Parathyroid adenoma (tissue), 2 donors: Measurements from ENCODE around the gene TSR2.

Experiments used
- H2AFZ ChIP-seq: fragments of 300-600 bp; sonication (generic); one replicate; pipeline ENCODE4 v1.7.0; 2017; ENCODE audit warnings: antibody characterized with exemption, mild to moderate bottlenecking
- H3K27ac ChIP-seq: fragments of 300-600 bp; sonication (generic); one replicate; pipeline ENCODE4 v1.7.0; 2017
- H3K27me3 ChIP-seq: fragments of 300-600 bp; sonication (generic); one replicate; pipeline ENCODE4 v1.7.0; 2017; ENCODE audit warnings: low read length; ENCODE audit not compliant: control insufficient read depth, insufficient read depth
- H3K36me3 ChIP-seq: fragments of 300-600 bp; sonication (generic); one replicate; pipeline ENCODE4 v1.7.0; 2017; ENCODE audit warnings: low read length; ENCODE audit not compliant: control insufficient read depth, insufficient read depth
- H3K4me1 ChIP-seq: fragments of 300-600 bp; sonication (generic); one replicate; pipeline ENCODE4 v1.7.0; 2017; ENCODE audit warnings: control low read depth
- H3K4me2 ChIP-seq: fragments of 300-600 bp; sonication (generic); one replicate; pipeline ENCODE4 v1.7.0; 2017; ENCODE audit warnings: low read length
- H3K4me3 ChIP-seq: fragments of 300-600 bp; sonication (generic); one replicate; pipeline ENCODE4 v1.7.0; 2017; ENCODE audit warnings: low read depth, low read length
- H3K79me2 ChIP-seq: fragments of 300-600 bp; sonication (generic); one replicate; pipeline ENCODE4 v1.7.0; 2017; ENCODE audit warnings: control low read depth
- H3K9ac ChIP-seq: fragments of 300-600 bp; sonication (generic); one replicate; pipeline ENCODE4 v1.7.0; 2017; ENCODE audit warnings: mild to moderate bottlenecking
- H3K9me3 ChIP-seq: fragments of 300-600 bp; sonication (generic); one replicate; pipeline ENCODE4 v1.7.0; 2017; ENCODE audit warnings: low read length; ENCODE audit not compliant: control insufficient read depth
- TF ChIP-seq, protein P1 (sequence below): fragments of 300-600 bp; sonication (generic); IDR thresholded peaks from one replicate; pipeline ENCODE4 v1.7.0; 2017; ENCODE audit warnings: antibody characterized with exemption, mild to moderate bottlenecking
- donor health status: primary hyperparathyroidism.

TSR2 gene

DNA sequence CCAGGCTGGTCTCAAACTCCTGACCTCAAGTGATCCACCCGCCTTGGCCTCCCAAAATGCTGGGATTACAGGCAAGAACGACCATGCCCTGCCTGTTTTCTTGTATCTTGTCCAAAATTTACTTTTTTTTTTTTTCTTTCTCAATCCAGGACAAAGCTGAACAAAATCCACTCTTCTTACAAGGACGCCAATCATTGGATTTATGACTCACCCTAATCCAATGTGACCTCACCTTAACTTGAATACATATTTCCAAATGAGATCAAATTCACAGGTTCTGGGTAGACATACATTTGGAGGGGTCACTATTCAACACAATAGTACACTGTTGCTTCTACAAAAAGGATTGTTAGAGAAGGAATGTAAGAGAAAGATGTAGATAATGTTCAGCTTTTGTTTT lies 18.0 kb upstream of the TSR2 start:
- no peaks in the 10 kb centered on the region for H3K9me3 ChIP-seq
- H2AFZ ChIP-seq: no peak overlapping the region
- H3K4me3 ChIP-seq: no peak overlapping the region
- no peak overlapping the region for H3K27ac ChIP-seq
- H3K79me2 ChIP-seq: no peaks in the 10 kb centered on the region
- no peaks in the 10 kb centered on the region for H3K4me1 ChIP-seq
- H3K36me3 ChIP-seq: no peaks in the 10 kb centered on the region
- no peak overlapping the region for H3K9ac ChIP-seq
- H3K4me2 ChIP-seq: no peak overlapping the region
- no peaks in the 10 kb centered on the region for H3K27me3 ChIP-seq
- TF ChIP-seq, protein P1, sequence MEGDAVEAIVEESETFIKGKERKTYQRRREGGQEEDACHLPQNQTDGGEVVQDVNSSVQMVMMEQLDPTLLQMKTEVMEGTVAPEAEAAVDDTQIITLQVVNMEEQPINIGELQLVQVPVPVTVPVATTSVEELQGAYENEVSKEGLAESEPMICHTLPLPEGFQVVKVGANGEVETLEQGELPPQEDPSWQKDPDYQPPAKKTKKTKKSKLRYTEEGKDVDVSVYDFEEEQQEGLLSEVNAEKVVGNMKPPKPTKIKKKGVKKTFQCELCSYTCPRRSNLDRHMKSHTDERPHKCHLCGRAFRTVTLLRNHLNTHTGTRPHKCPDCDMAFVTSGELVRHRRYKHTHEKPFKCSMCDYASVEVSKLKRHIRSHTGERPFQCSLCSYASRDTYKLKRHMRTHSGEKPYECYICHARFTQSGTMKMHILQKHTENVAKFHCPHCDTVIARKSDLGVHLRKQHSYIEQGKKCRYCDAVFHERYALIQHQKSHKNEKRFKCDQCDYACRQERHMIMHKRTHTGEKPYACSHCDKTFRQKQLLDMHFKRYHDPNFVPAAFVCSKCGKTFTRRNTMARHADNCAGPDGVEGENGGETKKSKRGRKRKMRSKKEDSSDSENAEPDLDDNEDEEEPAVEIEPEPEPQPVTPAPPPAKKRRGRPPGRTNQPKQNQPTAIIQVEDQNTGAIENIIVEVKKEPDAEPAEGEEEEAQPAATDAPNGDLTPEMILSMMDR: no peak

DNA sequence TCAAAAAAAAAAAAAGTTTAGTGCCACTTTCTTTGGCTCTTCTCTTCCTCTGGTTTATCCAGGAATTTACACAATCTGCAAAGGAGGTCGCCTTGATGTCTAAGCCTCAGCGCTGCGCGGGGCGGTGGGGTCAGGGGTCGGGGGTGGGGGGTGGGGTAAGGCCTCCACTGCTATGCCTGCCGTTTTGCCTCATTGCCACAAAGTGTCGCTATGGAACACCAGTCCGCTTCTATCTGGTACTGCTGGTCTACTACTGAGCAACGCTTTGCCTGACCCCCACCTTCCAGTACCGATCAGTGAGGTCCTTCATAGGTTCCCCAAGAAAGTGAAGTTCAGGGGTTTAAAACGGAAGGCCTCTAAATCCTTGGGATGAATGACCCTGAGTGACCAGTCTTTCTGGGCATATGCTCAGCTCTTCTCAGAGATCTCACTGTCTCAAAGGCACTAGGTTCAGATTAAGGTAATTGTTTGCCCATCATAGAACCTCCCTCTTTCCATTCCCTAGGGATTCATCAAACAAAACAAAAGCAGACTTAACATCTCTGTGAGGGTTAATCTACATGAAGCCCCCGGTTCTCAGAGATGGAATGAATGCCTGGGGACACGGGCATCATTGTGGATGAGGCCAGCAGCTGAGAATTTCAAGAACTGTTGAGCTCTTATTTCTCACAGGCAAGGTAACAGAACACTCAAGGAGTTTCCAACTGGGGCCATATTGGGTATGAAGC lies 16.9 kb upstream of the TSR2 start:
- TF ChIP-seq, protein P1: no peak
- Histone ChIP-seq H3K36me3 (no peaks in the 10 kb centered on the region), H3K27ac (no peak overlapping the region), H3K4me3 (no peak overlapping the region), H2AFZ (no peak overlapping the region), H3K4me2 (no peak overlapping the region), H3K27me3 (no peaks in the 10 kb centered on the region), H3K9ac (no peak overlapping the region), H3K9me3 (no peaks in the 10 kb centered on the region), H3K79me2 (no peaks in the 10 kb centered on the region), H3K4me1 (no peaks in the 10 kb centered on the region)

DNA sequence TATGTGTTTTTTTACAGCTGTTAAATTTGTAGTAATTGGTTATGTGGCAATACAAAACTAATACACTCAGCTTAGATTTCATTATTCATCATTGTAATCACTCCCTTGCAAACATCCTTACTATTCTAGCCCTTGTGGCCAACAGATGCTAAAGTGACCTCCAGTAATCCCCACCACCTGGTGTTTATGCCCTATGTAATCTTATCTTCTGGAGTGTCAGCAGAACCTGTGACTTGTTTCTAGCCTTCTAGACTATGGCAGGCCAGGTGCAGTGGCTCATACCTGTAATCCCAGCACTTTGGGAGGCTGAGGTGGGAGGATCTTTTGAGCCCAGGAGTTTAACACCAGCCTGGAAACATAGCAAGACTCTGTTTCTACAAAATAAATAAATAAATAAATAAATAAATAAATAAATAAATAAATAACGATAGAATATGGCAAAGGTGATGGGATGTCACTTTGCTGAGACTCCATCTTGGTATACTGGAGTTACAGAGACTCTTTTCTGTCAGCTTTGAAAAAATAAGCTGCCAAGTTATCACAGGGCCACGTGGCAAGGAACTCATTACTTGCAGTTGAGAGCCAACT lies 12.3 kb upstream of the TSR2 start:
- Histone ChIP-seq H3K4me3 (no peak overlapping the region), H3K79me2 (no peaks in the 10 kb centered on the region), H3K27me3 (no peaks in the 10 kb centered on the region), H2AFZ (no peak overlapping the region), H3K9ac (no peak overlapping the region), H3K4me2 (no peak overlapping the region), H3K36me3 (no peaks in the 10 kb centered on the region), H3K4me1 (no peaks in the 10 kb centered on the region), H3K27ac (no peak overlapping the region), H3K9me3 (no peaks in the 10 kb centered on the region)
- TF ChIP-seq, protein P1: no peak

DNA sequence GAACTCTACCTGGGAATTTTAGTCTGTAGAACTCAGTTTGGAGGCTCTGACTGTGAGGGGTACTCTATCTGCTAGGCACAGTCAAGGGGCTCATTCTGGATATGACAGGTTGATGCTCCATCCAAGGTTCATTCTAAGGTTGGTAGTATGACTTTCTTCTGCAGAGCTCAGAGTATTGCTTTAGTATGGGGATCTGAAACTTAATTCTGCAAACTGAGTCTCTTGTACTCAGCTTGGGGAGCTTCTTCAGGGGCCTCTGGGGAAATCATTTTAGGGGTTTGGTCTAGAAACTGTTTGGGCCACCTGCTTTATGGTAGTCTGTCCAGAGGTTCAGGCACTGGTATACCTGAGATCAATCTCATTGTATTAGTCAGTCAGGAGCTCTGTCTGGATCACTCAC lies 9.7 kb upstream of the TSR2 start:
- no peaks in the 10 kb centered on the region for H3K79me2 ChIP-seq
- no peak overlapping the region for H3K4me2 ChIP-seq
- no peaks in the 10 kb centered on the region for H3K36me3 ChIP-seq

More for the DNA sequence above, 9.7 kb upstream of the TSR2 start:
- Histone ChIP-seq H3K27ac (no peak overlapping the region), H3K27me3 (no peaks in the 10 kb centered on the region), H3K9ac (no peak overlapping the region), H3K4me3 (no peak overlapping the region), H3K4me1 (no peaks in the 10 kb centered on the region), H2AFZ (no peak overlapping the region), H3K9me3 (no peaks in the 10 kb centered on the region)
- TF ChIP-seq, protein P1: no peak
